Measurements from ENCODE around the gene ARHGEF28.
A peak's percentile ranks its signal among the peaks of the same experiment; 100 is the strongest.

ARHGEF28 gene

GRCh38 chr5:73896097-73896496, 270.1 kb downstream of the ARHGEF28 start:
- Histone ChIP-seq H3K14ac (ENCODE audit: low read length in 2 of 2) (no peak overlapping the region), H3K23ac (ENCODE audit: low read length in 2 of 2) (no peak overlapping the region), H2BK120ac (ENCODE audit: low read depth, low read length) (no peak overlapping the region), H3K36me3 (ENCODE audit: control insufficient read depth in 1 of 2, insufficient read depth in 2 of 2, low read depth in 1 of 2, low read length in 2 of 2) (peaks cover 0 to 54% of the 10 kb centered on the region in 2 experiments), H3K18ac (ENCODE audit: low read depth in 1 of 2, low read length in 2 of 2) (no peak overlapping the region), H3K4me1 (ENCODE audit: control insufficient read depth, insufficient read depth, low read depth, low read length) (peaks cover 5% of the 10 kb centered on the region), H3K9ac (ENCODE audit: low read length) (no peak overlapping the region), H3K4me3 (ENCODE audit: insufficient read depth in 1 of 2, low read depth in 1 of 2, low read length in 2 of 2) (no peak overlapping the region), H2AK5ac (ENCODE audit: low read length, severe bottlenecking) (no peak overlapping the region), H3K4me2 (ENCODE audit: low read length, poor library complexity, severe bottlenecking) (no peak overlapping the region), H4K8ac (ENCODE audit: low read length) (no peak overlapping the region), H2BK5ac (ENCODE audit: low read depth, low read length, poor library complexity, severe bottlenecking) (no peak overlapping the region), H3K27ac (ENCODE audit: low read length, poor library complexity, severe bottlenecking) (no peak overlapping the region), H3K27me3 (ENCODE audit: control insufficient read depth in 1 of 2, insufficient read depth in 1 of 2, low read length in 2 of 2) (no peaks in the 10 kb centered on the region), H2AFZ (ENCODE audit: low read depth, low read length) (no peak overlapping the region), H3K79me1 (replicated peaks; ENCODE audit: low read length, poor library complexity, severe bottlenecking) (peaks cover 37% of the 10 kb centered on the region), H3K9me3 (ENCODE audit: control insufficient read depth, low read length) (no peaks in the 10 kb centered on the region), H3K4ac (ENCODE audit: low read depth in 1 of 2, low read length in 2 of 2) (no peak overlapping the region), H4K91ac (ENCODE audit: low read length) (no peak overlapping the region), H2BK15ac (ENCODE audit: low read depth, poor library complexity, severe bottlenecking) (no peak overlapping the region), H2BK12ac (ENCODE audit: low read length in 2 of 2) (no peak overlapping the region)
- no peak for DNase-seq
- 77% methylated on average over 3 of the region's 3 CpGs for WGBS

- Histone ChIP-seq H2BK12ac (ENCODE audit: low read length in 2 of 2) (peak overlapping the region in 1 of 2 experiments; percentile 69), H3K18ac (ENCODE audit: low read depth in 1 of 2, low read length in 2 of 2) (no peak overlapping the region), H4K91ac (ENCODE audit: low read length) (peak overlapping the region; percentile 64), H3K4me2 (ENCODE audit: low read length, poor library complexity, severe bottlenecking) (no peak overlapping the region), H3K9me3 (ENCODE audit: control insufficient read depth, low read length) (no peaks in the 10 kb centered on the region), H3K36me3 (ENCODE audit: control insufficient read depth in 1 of 2, insufficient read depth in 2 of 2, low read depth in 1 of 2, low read length in 2 of 2) (peaks cover 0 to 50% of the 10 kb centered on the region in 2 experiments), H3K4me3 (ENCODE audit: insufficient read depth in 1 of 2, low read depth in 1 of 2, low read length in 2 of 2) (no peak overlapping the region), H2BK15ac (ENCODE audit: low read depth, poor library complexity, severe bottlenecking) (no peak overlapping the region), H3K79me1 (replicated peaks; ENCODE audit: low read length, poor library complexity, severe bottlenecking) (peaks cover 37% of the 10 kb centered on the region), H2AK5ac (ENCODE audit: low read length, severe bottlenecking) (no peak overlapping the region), H3K27me3 (ENCODE audit: control insufficient read depth in 1 of 2, insufficient read depth in 1 of 2, low read length in 2 of 2) (no peaks in the 10 kb centered on the region), H3K4me1 (ENCODE audit: control insufficient read depth, insufficient read depth, low read depth, low read length) (peaks cover 5% of the 10 kb centered on the region), H2AFZ (ENCODE audit: low read depth, low read length) (no peak overlapping the region), H2BK5ac (ENCODE audit: low read depth, low read length, poor library complexity, severe bottlenecking) (no peak overlapping the region), H3K9ac (ENCODE audit: low read length) (no peak overlapping the region), H3K23ac (ENCODE audit: low read length in 2 of 2) (no peak overlapping the region), H3K27ac (ENCODE audit: low read length, poor library complexity, severe bottlenecking) (no peak overlapping the region), H2BK120ac (ENCODE audit: low read depth, low read length) (no peak overlapping the region), H3K14ac (ENCODE audit: low read length in 2 of 2) (no peak overlapping the region), H3K4ac (ENCODE audit: low read depth in 1 of 2, low read length in 2 of 2) (no peak overlapping the region), H4K8ac (ENCODE audit: low read length) (no peak overlapping the region)
- DNase-seq, result no peak
- WGBS, result 97% methylated on average over 12 of the region's 12 CpGs
Measured at GRCh38 chr5:73896668-73897067, 270.7 kb downstream of the ARHGEF28 start.

GRCh38 chr5:73897893-73898292, 271.9 kb downstream of the ARHGEF28 start:
- H3K4ac ChIP-seq (ENCODE audit: low read depth in 1 of 2, low read length in 2 of 2), result no peak overlapping the region
- no peak overlapping the region for H2BK15ac ChIP-seq (ENCODE audit: low read depth, poor library complexity, severe bottlenecking)
- DNase-seq, result no peak
- no peak overlapping the region for H3K27ac ChIP-seq (ENCODE audit: low read length, poor library complexity, severe bottlenecking)
- H2BK5ac ChIP-seq (ENCODE audit: low read depth, low read length, poor library complexity, severe bottlenecking), result no peak overlapping the region
- peaks cover 31% of the 10 kb centered on the region for H3K79me1 ChIP-seq (replicated peaks; ENCODE audit: low read length, poor library complexity, severe bottlenecking)
- H3K18ac ChIP-seq (ENCODE audit: low read depth in 1 of 2, low read length in 2 of 2), result no peak overlapping the region
- H3K4me1 ChIP-seq (ENCODE audit: control insufficient read depth, insufficient read depth, low read depth, low read length), result peaks cover 5% of the 10 kb centered on the region
- no peak overlapping the region for H3K4me2 ChIP-seq (ENCODE audit: low read length, poor library complexity, severe bottlenecking)
- no peak overlapping the region for H4K8ac ChIP-seq (ENCODE audit: low read length)
- H3K14ac ChIP-seq (ENCODE audit: low read length in 2 of 2), result no peak overlapping the region
- no peak overlapping the region for H2BK120ac ChIP-seq (ENCODE audit: low read depth, low read length)
- 95% methylated on average over 4 of the region's 5 CpGs for WGBS
- H3K4me3 ChIP-seq (ENCODE audit: insufficient read depth in 1 of 2, low read depth in 1 of 2, low read length in 2 of 2), result no peak overlapping the region
- H2AFZ ChIP-seq (ENCODE audit: low read depth, low read length), result no peak overlapping the region
- H3K36me3 ChIP-seq (ENCODE audit: control insufficient read depth in 1 of 2, insufficient read depth in 2 of 2, low read depth in 1 of 2, low read length in 2 of 2), result peaks cover 0 to 47% of the 10 kb centered on the region in 2 experiments
- H2BK12ac ChIP-seq (ENCODE audit: low read length in 2 of 2), result no peak overlapping the region
- no peak overlapping the region for H3K23ac ChIP-seq (ENCODE audit: low read length in 2 of 2)
- H3K27me3 ChIP-seq (ENCODE audit: control insufficient read depth in 1 of 2, insufficient read depth in 1 of 2, low read length in 2 of 2), result no peaks in the 10 kb centered on the region
- H4K91ac ChIP-seq (ENCODE audit: low read length), result no peak overlapping the region
- H2AK5ac ChIP-seq (ENCODE audit: low read length, severe bottlenecking), result no peak overlapping the region
- H3K9me3 ChIP-seq (ENCODE audit: control insufficient read depth, low read length), result no peaks in the 10 kb centered on the region
- no peak overlapping the region for H3K9ac ChIP-seq (ENCODE audit: low read length)

- H2AK5ac ChIP-seq (ENCODE audit: low read length, severe bottlenecking), result no peak overlapping the region
- no peak overlapping the region for H2BK5ac ChIP-seq (ENCODE audit: low read depth, low read length, poor library complexity, severe bottlenecking)
- peak overlapping the region; percentile 36 for H4K8ac ChIP-seq (ENCODE audit: low read length)
- peaks cover 0 to 48% of the 10 kb centered on the region in 2 experiments for H3K36me3 ChIP-seq (ENCODE audit: control insufficient read depth in 1 of 2, insufficient read depth in 2 of 2, low read depth in 1 of 2, low read length in 2 of 2)
- no peak overlapping the region for H3K9ac ChIP-seq (ENCODE audit: low read length)
- WGBS, result 94% methylated on average over 9 of the region's 9 CpGs
- no peaks in the 10 kb centered on the region for H3K27me3 ChIP-seq (ENCODE audit: control insufficient read depth in 1 of 2, insufficient read depth in 1 of 2, low read length in 2 of 2)
- H3K4me3 ChIP-seq (ENCODE audit: insufficient read depth in 1 of 2, low read depth in 1 of 2, low read length in 2 of 2), result no peak overlapping the region
- DNase-seq, result no peak
- H3K18ac ChIP-seq (ENCODE audit: low read depth in 1 of 2, low read length in 2 of 2), result peak overlapping the region in 1 of 2 experiments; percentile 24
- no peak overlapping the region for H2BK120ac ChIP-seq (ENCODE audit: low read depth, low read length)
- H3K9me3 ChIP-seq (ENCODE audit: control insufficient read depth, low read length), result no peaks in the 10 kb centered on the region
- no peak overlapping the region for H3K4ac ChIP-seq (ENCODE audit: low read depth in 1 of 2, low read length in 2 of 2)
- no peak overlapping the region for H2AFZ ChIP-seq (ENCODE audit: low read depth, low read length)
- H2BK15ac ChIP-seq (ENCODE audit: low read depth, poor library complexity, severe bottlenecking), result peak overlapping the region; percentile 16
- H3K4me2 ChIP-seq (ENCODE audit: low read length, poor library complexity, severe bottlenecking), result no peak overlapping the region
- peak overlapping the region; percentile 5 for H3K27ac ChIP-seq (ENCODE audit: low read length, poor library complexity, severe bottlenecking)
- peaks cover 5% of the 10 kb centered on the region for H3K4me1 ChIP-seq (ENCODE audit: control insufficient read depth, insufficient read depth, low read depth, low read length)
- H3K23ac ChIP-seq (ENCODE audit: low read length in 2 of 2), result no peak overlapping the region
- H2BK12ac ChIP-seq (ENCODE audit: low read length in 2 of 2), result no peak overlapping the region
- H3K79me1 ChIP-seq (replicated peaks; ENCODE audit: low read length, poor library complexity, severe bottlenecking), result peaks cover 29% of the 10 kb centered on the region
- H4K91ac ChIP-seq (ENCODE audit: low read length), result no peak overlapping the region
- no peak overlapping the region for H3K14ac ChIP-seq (ENCODE audit: low read length in 2 of 2)
Measured at GRCh38 chr5:73899055-73899454, 273.1 kb downstream of the ARHGEF28 start.

Measured in mesenchymal stem cell (in vitro differentiated cells and primary cell).